DMS 273 treated with DMSO at 0.1 percent for 48 hours (cell line): ENCODE measurements around the gene CCDC158.
A peak's percentile ranks its signal among the peaks of the same experiment; 100 is the strongest.
"Not testable (repeated sequence)": the region's sequence is repeated elsewhere in the genome, so short reads cannot be mapped to it uniquely, and the experiment has no call there.

Experiments
- DNase-seq: peaks from one replicate; lab custom pipeline; 2025; lab: John Stamatoyannopoulos, UW

The CCDC158 gene

GRCh38 chr4:76309939-76310550 is 110.9 kb downstream of the CCDC158 start:
- DNase-seq = no peak

DNA sequence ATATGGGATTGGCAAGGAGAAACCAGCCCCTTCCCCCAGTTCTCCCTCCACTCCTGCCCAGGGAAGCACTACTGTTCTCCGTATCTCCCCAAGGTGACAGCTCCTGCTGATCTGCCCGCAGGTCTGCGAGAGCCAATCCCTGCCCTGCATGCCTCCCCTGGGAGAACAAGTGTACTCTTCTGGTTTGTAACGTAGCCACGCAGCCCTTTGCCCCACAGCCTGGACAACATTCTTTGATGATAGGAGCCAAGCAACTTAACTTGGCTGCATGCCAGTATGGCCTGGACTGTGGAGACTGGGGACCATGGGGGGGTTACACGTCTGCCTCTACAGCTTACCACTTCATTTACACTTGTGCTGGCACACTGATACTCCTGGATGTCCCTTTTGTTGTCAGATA is 112.4 kb downstream of the CCDC158 start:
- DNase-seq = no peak

- DNase-seq = peak; percentile 9
Measured at GRCh38 chr4:76307660-76308014, 113.3 kb downstream of the CCDC158 start.

- DNase-seq = peak; percentile 42
Measured at GRCh38 chr4:76306882-76307659, 113.9 kb downstream of the CCDC158 start.

DNA sequence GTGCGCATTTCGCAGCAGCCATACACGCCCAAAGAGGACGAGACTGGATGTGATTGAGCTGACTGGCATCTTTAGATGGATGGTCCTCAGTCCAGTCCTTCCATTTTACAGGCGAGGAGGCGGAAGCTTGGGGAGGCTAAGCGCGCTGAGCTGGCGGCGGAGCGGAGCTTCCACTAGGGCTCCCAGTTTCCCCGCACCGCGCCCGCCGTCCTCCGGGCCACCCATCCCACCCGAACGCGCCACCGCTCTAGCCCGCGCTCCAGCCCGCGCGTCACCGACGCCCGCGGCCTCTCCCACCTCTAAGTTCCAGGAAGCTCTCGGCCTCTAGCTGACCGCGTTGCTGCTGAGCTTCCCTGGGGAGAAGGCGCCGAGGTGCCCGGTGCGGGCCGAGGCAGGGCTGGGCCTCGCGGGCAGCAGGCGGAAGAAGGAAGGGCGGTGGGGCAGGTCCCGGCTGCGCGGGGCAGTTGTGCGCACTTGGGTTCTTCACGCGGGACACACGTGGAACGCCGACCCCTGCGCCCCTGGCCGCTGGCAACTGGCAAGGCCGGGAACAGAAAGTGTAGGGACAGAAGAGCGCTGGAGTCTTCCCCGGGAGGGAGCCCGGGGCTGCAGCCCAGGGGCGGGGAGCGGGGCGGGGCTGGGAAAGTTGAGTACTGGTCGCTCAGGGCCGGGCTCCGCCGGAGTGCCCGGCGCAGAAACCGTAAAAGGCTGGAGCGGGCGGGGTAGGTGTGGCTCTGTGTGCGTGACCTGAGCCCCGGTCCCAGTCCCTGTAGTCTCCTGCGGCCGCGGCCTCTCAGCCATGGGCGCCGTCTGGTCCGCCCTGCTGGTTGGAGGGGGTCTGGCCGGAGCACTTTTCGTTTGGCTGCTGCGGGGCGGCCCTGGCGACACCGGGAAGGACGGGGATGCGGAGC is 114.7 kb downstream of the CCDC158 start, which contains the start of gene STBD1:
TSS of gene STBD1 (plus strand) at position 763 of the 911 bp plus-strand sequence. CDS start at position 800, 37 bp downstream.
- DNase-seq = peak; percentile 19

DNA sequence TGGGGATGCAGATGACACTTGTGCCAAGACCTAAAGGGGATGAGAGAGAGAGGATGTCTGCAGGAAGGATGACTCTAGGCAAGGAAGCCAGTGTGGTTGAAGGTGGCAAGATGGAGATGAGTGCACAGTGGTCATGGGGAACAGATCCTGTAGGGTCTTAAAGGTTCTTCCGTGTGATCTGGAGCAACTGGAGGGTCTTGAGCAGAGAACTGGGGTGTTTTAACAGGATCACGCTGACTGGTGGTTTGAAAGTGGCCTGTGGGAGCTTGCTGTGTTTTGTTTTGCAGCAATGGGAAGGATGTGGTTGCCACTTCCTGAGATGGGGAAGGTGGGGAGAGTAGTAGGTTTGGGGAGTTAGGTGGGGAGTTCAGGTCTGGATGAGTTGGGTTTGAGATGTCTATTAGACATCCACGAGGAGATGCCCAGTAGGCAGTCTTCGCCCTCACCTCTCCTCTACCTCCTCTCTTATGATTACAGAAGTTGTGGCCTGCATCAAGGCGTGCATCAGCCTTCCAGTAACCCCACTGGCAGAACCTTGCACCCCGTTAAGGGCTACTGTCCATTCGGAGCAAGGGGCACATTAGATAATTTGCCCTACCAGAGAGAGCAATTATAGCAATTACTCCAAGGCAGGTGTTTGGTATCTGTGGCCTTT is 115.8 kb downstream of the CCDC158 start:
- DNase-seq = no peak

GRCh38 chr4:76302826-76303438 is 118.0 kb downstream of the CCDC158 start:
- no peak for DNase-seq

DNA sequence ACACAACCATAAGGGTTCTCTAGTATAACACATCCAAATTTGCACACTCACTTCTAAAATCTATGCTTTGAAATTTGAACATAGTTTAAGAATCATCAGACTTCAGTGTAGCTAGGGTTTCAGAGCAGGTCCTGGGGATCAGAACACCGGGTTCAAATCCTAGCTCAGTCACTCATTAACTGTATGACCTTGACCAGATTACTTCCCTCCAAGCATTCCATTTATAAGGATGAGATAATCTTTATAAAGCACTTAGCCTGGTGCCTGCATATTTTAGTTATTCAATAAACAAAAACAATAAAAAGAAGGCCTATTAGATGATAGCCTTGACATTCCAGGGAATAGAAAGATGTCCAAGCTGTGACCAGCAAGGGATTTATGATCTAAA is 119.2 kb downstream of the CCDC158 start:
- DNase-seq = no peak

DNA sequence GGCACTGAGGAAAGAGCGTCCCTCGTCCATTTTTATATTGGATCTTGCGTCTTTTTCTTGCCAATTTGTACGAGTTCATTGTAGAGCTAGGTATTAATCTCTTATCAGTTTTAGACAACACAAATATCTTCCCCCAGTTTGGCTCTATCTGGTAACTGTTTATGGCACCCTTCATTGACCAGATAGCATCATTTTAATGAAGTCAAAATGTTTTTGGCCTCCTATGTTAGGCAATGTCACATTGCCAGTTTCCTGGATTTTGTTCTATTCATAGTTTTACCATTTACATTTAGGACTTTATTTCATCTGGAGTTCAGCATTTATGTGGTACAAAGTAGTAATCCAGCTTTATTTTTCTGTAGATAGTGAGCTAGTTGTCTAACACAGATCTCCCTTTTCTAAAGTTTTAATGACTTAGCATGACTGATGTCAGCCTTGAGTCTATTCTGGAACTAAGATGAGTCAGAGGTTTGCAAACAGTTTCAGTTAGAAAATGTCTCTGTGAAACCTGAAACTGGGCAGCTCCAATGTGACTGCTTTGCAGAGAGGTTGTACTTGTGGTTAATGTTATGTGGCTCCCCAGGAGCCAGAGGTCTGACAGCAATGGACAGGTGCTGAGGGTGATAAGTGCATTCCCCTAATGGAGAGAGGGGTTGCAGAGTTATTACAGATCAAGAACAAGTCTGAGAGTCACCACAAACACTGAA is 119.7 kb downstream of the CCDC158 start:
- no peak for DNase-seq

DNA sequence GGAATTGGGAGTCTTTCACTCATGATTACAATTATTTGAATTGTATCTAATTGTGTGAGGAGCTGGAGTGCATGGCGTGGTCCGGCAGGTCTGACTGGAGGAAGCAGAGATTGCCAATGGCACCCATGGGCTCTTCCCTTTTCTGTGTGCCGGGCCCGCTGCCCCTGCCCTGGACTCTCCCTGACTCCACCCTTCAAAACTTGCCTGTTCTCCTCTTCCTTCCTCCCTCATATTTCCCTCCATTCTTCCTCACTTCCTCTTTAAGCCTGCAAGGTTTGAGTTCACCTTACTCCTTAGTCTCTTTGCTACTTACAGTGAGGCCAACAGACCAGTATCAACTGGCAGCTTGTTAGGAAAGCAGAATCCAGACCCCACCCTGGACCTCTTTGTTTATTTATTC is 120.9 kb downstream of the CCDC158 start:
- no peak for DNase-seq

GRCh38 chr4:76298227-76298626 is 122.7 kb downstream of the CCDC158 start:
- no peak for DNase-seq

GRCh38 chr4:76296286-76296820 is 124.6 kb downstream of the CCDC158 start:
- no peak for DNase-seq

GRCh38 chr4:76293772-76294171 is 127.2 kb downstream of the CCDC158 start:
- no peak for DNase-seq

DNA sequence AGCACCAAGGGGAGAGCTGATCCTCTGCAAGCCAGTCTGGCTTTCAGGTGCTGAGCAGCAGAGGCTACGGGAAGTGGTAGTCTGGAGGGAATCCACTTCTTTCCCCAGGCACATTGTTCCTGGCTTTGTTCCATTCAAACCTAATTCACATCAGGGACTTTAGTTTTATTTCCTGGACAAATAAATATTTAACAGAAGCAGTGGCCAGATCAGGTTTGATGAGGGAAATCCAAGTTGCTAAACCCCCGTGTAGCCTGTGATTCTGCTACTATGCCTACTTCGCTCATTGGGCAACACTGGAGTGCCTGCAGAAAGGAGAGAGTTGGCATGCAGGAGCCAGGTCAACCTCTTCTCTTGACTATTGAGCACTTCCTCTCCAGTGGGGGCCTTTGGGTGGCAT is 128.2 kb downstream of the CCDC158 start:
- no peak for DNase-seq

DNA sequence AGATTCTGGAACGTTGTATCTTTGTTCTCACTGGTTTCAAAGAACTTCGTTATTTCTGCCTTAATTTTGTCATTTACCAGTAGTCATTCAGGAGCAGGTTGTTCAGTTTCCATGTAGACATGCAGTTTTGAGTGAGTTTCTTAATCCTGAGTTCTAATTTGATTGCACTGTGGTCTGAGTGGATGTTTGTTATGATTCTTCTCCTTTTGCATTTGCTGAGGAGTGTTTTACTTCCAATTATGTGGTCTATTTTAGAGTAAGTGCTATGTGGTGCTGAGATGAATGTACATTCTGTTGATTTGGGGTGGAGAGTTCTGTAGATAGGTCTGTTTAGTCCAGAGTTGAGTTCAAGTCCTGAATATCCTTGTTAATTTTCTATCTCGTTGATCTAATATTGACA is 133.1 kb downstream of the CCDC158 start:
- DNase-seq = not testable (repeated sequence)

GRCh38 chr4:76283900-76284299 is 137.0 kb downstream of the CCDC158 start:
- DNase-seq = no peak

- DNase-seq = no peak
Measured at GRCh38 chr4:76282941-76283689, 137.8 kb downstream of the CCDC158 start.

GRCh38 chr4:76281594-76281993 is 139.3 kb downstream of the CCDC158 start:
- not testable (repeated sequence) for DNase-seq

DNA sequence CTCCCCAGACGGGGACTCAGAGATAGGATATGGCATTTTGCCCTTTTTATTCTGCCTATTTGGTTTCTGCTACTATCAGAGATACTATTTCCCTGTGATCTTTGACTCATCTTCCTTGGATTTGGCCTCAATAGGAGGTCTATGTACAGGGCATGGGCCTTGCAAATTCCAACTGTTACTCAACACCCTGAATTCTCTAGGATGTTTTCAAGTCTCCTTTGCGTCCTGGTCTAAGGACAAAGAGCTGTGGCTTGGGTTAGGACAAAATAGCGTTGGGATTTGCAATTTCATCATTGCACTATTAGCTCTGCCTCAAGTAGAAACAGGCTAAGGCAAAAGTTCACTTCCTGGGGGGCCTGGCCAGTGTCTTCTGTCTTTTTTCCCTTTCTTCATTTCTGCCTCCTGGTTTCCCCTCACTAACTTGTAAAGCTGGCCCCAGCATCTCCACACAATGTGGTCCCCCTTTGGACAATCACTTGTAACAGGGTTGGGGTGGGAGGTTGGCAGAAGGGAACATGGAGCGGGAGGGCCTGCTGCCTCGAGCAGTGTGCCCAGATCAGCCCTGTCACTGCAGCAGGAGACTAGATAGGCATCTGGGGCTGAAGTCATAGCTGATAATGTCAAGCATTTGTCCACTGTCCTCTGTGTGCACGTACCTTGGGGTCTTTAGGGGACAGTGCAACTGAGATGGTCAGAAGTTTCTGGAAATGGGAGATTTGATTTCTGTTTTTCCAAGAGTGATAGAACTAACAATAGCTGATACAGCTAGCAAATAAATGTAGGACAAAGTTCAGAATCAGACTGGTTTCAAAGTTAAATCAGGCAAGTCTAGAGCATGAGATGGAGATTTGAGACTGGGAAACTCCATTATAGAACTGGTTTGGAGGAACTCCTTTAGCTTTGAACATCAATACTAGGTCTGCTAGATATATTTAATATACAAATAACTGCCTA is 140.2 kb downstream of the CCDC158 start:
- no peak for DNase-seq
